OCI-LY3 (cell line): Measurements from ENCODE around the gene SGMS2.

Source experiments
- H2AFZ ChIP-seq: fragments of 200-600, 300-600 bp; shearing (Covaris generic); 2 replicates; pipeline ENCODE4 v1.6.0; 2014; ENCODE audit warnings: antibody characterized with exemption, low read depth, low read length
- H3K27ac ChIP-seq: fragments of 200-600, 300-600 bp; sonication (generic); 2 replicates; pipeline ENCODE4 v1.5.1; 2014; ENCODE audit warnings: mild to moderate bottlenecking, low read length, moderate library complexity, mixed read lengths
- H3K27me3 ChIP-seq: fragments of 200-600, 300-600 bp; sonication (generic); 2 replicates; pipeline ENCODE4 v1.6.1; 2014; ENCODE audit warnings: low read depth, low read length, mixed read lengths
- H3K36me3 ChIP-seq: fragments of 200-600, 300-600 bp; sonication (generic); replicated peaks from 2 replicates; pipeline ENCODE3; 2014; ENCODE audit warnings: low read depth, low read length, mixed read lengths
- H3K4me1 ChIP-seq: fragments of 300-600, 200-600 bp; sonication (generic); 2 replicates; pipeline ENCODE4 v1.6.1; 2014; ENCODE audit warnings: low read length, mixed read lengths
- H3K4me2 ChIP-seq: fragments of 200-600, 300-600 bp; sonication (generic); 2 replicates; pipeline ENCODE4 v1.6.1; 2014; ENCODE audit warnings: low read length, mixed read lengths
- H3K4me3 ChIP-seq: fragments of 300-600, 200-600 bp; sonication (generic); 2 replicates; pipeline ENCODE4 v1.5.1; 2014; ENCODE audit warnings: antibody characterized with exemption, mild to moderate bottlenecking, low read length, moderate library complexity
- H3K79me2 ChIP-seq: fragments of 300-600, 200-600 bp; shearing (Covaris generic); 2 replicates; pipeline ENCODE4 v1.6.1; 2014; ENCODE audit warnings: mild to moderate bottlenecking, low read length, mixed read lengths
- H3K9ac ChIP-seq: fragments of 300-600, 200-600 bp; shearing (Covaris generic); 2 replicates; pipeline ENCODE4 v1.6.0; 2014; ENCODE audit warnings: mild to moderate bottlenecking, low read length, moderate library complexity
- H3K9me3 ChIP-seq: fragments of 200-600, 300-600 bp; shearing (Covaris generic); 2 replicates; pipeline ENCODE4 v1.6.1; 2014; ENCODE audit warnings: low read length, mixed read lengths; ENCODE audit not compliant: insufficient read depth
- H4K20me1 ChIP-seq: fragments of 200-600, 300-600 bp; sonication (generic); 2 replicates; pipeline ENCODE4 v1.6.1; 2016; ENCODE audit warnings: low read length, mixed read lengths; ENCODE audit not compliant: insufficient read depth
- CTCF ChIP-seq: fragments of 200-600, 300-600 bp; sonication (generic); IDR thresholded peaks from 2 replicates; pipeline ENCODE4 v1.5.1; 2014; ENCODE audit warnings: antibody characterized with exemption, low read length, low read depth
- EZH2phosphoT487 ChIP-seq: fragments of 200-600 bp; shearing (Covaris generic); IDR thresholded peaks from 2 replicates; pipeline ENCODE4 v1.6.1; 2018; ENCODE audit warnings: antibody characterized with exemption, mixed run types, low read depth

The SGMS2 gene

GRCh38 chr4:107808572-107808971 lies 16.2 kb upstream of the SGMS2 start:
- Histone ChIP-seq H2AFZ (no peak overlapping the region), H3K79me2 (no peaks in the 10 kb centered on the region), H3K4me2 (no peak overlapping the region), H3K9me3 (no peaks in the 10 kb centered on the region), H3K36me3 (no peaks in the 10 kb centered on the region), H3K27me3 (no peaks in the 10 kb centered on the region), H3K4me3 (no peak overlapping the region), H3K9ac (no peak overlapping the region), H3K4me1 (no peaks in the 10 kb centered on the region), H3K27ac (no peak overlapping the region), H4K20me1 (no peaks in the 10 kb centered on the region)
- no peak for TF ChIP-seq CTCF
- TF ChIP-seq EZH2phosphoT487: no peak

GRCh38 chr4:107809210-107809609 lies 15.5 kb upstream of the SGMS2 start:
- no peak overlapping the region for H3K9ac ChIP-seq
- no peaks in the 10 kb centered on the region for H3K79me2 ChIP-seq
- H3K4me1 ChIP-seq: no peaks in the 10 kb centered on the region
- H3K4me2 ChIP-seq: no peak overlapping the region
- H4K20me1 ChIP-seq: no peaks in the 10 kb centered on the region
- no peak overlapping the region for H3K27ac ChIP-seq
- TF ChIP-seq EZH2phosphoT487 (no peak), CTCF (no peak)
- no peaks in the 10 kb centered on the region for H3K27me3 ChIP-seq
- no peak overlapping the region for H2AFZ ChIP-seq
- H3K36me3 ChIP-seq: no peaks in the 10 kb centered on the region
- no peaks in the 10 kb centered on the region for H3K9me3 ChIP-seq
- no peak overlapping the region for H3K4me3 ChIP-seq

- TF ChIP-seq EZH2phosphoT487 (no peak), CTCF (no peak)
- Histone ChIP-seq H3K4me3 (no peak overlapping the region), H3K36me3 (no peaks in the 10 kb centered on the region), H3K9ac (no peak overlapping the region), H3K4me1 (peaks cover 5% of the 10 kb centered on the region), H4K20me1 (no peaks in the 10 kb centered on the region), H3K4me2 (no peak overlapping the region), H2AFZ (no peak overlapping the region), H3K9me3 (no peaks in the 10 kb centered on the region), H3K27ac (no peak overlapping the region), H3K79me2 (no peaks in the 10 kb centered on the region), H3K27me3 (no peaks in the 10 kb centered on the region)
These were observed 10.0 kb upstream of the SGMS2 start for GRCh38 chr4:107814758-107815157.

GRCh38 chr4:107815158-107815557 lies 9.6 kb upstream of the SGMS2 start:
- Histone ChIP-seq H3K4me2 (no peak overlapping the region), H3K4me3 (no peak overlapping the region), H4K20me1 (no peaks in the 10 kb centered on the region), H3K9me3 (no peaks in the 10 kb centered on the region), H3K27me3 (no peaks in the 10 kb centered on the region), H3K36me3 (no peaks in the 10 kb centered on the region), H3K9ac (no peak overlapping the region), H3K79me2 (no peaks in the 10 kb centered on the region), H3K4me1 (peaks cover 5% of the 10 kb centered on the region), H3K27ac (no peak overlapping the region), H2AFZ (no peak overlapping the region)
- TF ChIP-seq CTCF (no peak), EZH2phosphoT487 (no peak)
